Tibial nerve (tissue), 4 donors: ENCODE results near the gene RBM47.

Source experiments
- CTCF ChIP-seq, 5 experiments: fragments of 200-600 bp in 3 of 5; fragments of 450-650 bp in 2 of 5; sonication (generic) in 3 of 5; IDR thresholded peaks; one replicate each; pipeline ENCODE4 v1.5.1; 2016 to 2019; ENCODE audit warnings: antibody characterized with exemption in 5 of 5, mild to moderate bottlenecking in 3 of 5, moderate library complexity in 2 of 5
- EP300 ChIP-seq, 2 donors: sonication (generic); formaldehyde crosslinking; IDR thresholded peaks; one replicate each; pipeline ENCODE4 v1.6.1; 2017; ENCODE audit warnings: antibody characterized with exemption in 2 of 2, mild to moderate bottlenecking in 1 of 2
- POLR2A ChIP-seq, 2 donors: fragments of 450-650 bp; IDR thresholded peaks; one replicate each; pipeline ENCODE4 v1.6.1; 2017; ENCODE audit warnings: antibody characterized with exemption in 2 of 2, mild to moderate bottlenecking in 2 of 2, moderate library complexity in 2 of 2

GRCh38 chr4:40445671-40446070 lies 184.0 kb downstream of the RBM47 start:
- TF ChIP-seq EP300 (IDR thresholded peaks at IDR 0.05) (no peak), CTCF (IDR thresholded peaks at IDR 0.05) (no peak), POLR2A (IDR thresholded peaks at IDR 0.05) (no peak)
